GM13977 (cell line): ENCODE data around the gene IL1RL1.

Experiments
- DNase-seq: peaks from one replicate; pipeline ENCODE4 v3.0.0; 2012; ENCODE audit warnings: low spot score
- CTCF ChIP-seq: IDR thresholded peaks from 2 replicates; pipeline ENCODE4 v1.5.1; 2012; ENCODE audit warnings: mild to moderate bottlenecking, control low read depth; ENCODE audit not compliant: insufficient read depth; ENCODE audit errors: extremely low read depth, missing control alignments
- in situ Hi-C: fragments of 300-500 bp; cut with MboI; formaldehyde crosslinking; loops from one replicate; pipeline ENCODE4 v1.12.0; 2022; ENCODE audit warnings: low sequenced_read_pairs, low pct_unique_long_range_greater_than_20kb, mixed read lengths, inconsistent platforms; ENCODE audit not compliant: unreplicated experiment

The IL1RL1 gene

GRCh38 chr2:102279391-102279735, 32.0 kb upstream of the IL1RL1 start:
- in situ Hi-C loops = no loop called here
- no peak for DNase-seq
- no peak for TF ChIP-seq CTCF

GRCh38 chr2:102282678-102283091, 28.7 kb upstream of the IL1RL1 start:
- DNase-seq = no peak
- no peak for TF ChIP-seq CTCF
- in situ Hi-C loops = no loop called here

- TF ChIP-seq CTCF = no peak
- in situ Hi-C loops = no loop called here
- no peak for DNase-seq
These were observed 27.4 kb upstream of the IL1RL1 start for GRCh38 chr2:102283996-102284395.

- TF ChIP-seq CTCF = no peak
- in situ Hi-C loops = no loop called here
- DNase-seq = no peak
These were observed 26.8 kb upstream of the IL1RL1 start for GRCh38 chr2:102284611-102285010.

- in situ Hi-C loops = no loop called here
- no peak for DNase-seq
- no peak for TF ChIP-seq CTCF
These were observed 26.0 kb upstream of the IL1RL1 start for GRCh38 chr2:102285368-102285767.

- TF ChIP-seq CTCF = no peak
- DNase-seq = no peak
- in situ Hi-C loops = no loop called here
These were observed 25.3 kb upstream of the IL1RL1 start for GRCh38 chr2:102286041-102286440.

- in situ Hi-C loops = no loop called here
- no peak for DNase-seq
- no peak for TF ChIP-seq CTCF
These were observed 22.2 kb upstream of the IL1RL1 start for GRCh38 chr2:102289129-102289528.
